GM12864 (cell line): ENCODE results near the gene PITPNM1.

Source experiments
- DNase-seq: peaks from one replicate; pipeline ENCODE4 v3.0.0-alpha.2; 2011; ENCODE audit warnings: low read depth
- H3K4me3 ChIP-seq: 2 replicates; pipeline ENCODE4 v1.5.1; 2011; ENCODE audit warnings: mild to moderate bottlenecking, low read depth, low read length, control low read depth
- CTCF ChIP-seq: IDR thresholded peaks from 2 replicates; pipeline ENCODE4 v1.5.1; 2011; ENCODE audit warnings: low read depth, mild to moderate bottlenecking, moderate library complexity, low read length, control low read depth, inconsistent platforms; ENCODE audit errors: missing control alignments

Gene PITPNM1

GRCh38 chr11:67457453-67457852 lies 47.7 kb downstream of the PITPNM1 start:
- no peak for DNase-seq
- no peak overlapping the region for H3K4me3 ChIP-seq
- no peak for TF ChIP-seq CTCF

- DNase-seq, result no peak
- TF ChIP-seq CTCF, result no peak
- no peak overlapping the region for H3K4me3 ChIP-seq
Measured at GRCh38 chr11:67456068-67456705, 49.0 kb downstream of the PITPNM1 start.

- no peak for TF ChIP-seq CTCF
- no peak for DNase-seq
- no peak within 1 kb of the TSS for H3K4me3 ChIP-seq
Measured at GRCh38 chr11:67455054-67455453, 50.1 kb downstream of the PITPNM1 start, which contains the start of gene CABP4. Gene CABP4, plus strand, starts transcription at chr11:67455354. Its CDS starts 70 bp downstream, at chr11:67455424.

- no peak for DNase-seq
- TF ChIP-seq CTCF, result no peak
- no peak overlapping the region for H3K4me3 ChIP-seq
Measured at GRCh38 chr11:67453816-67454732, 51.1 kb downstream of the PITPNM1 start.

- no peak for TF ChIP-seq CTCF
- no peak for DNase-seq
- no peak within 1 kb of the TSS for H3K4me3 ChIP-seq
Measured at GRCh38 chr11:67452141-67452952, 52.8 kb downstream of the PITPNM1 start, which contains the start of gene GPR152. Gene GPR152, minus strand, starts transcription at chr11:67452729. Its CDS starts 5 bp downstream, at chr11:67452724.

GRCh38 chr11:67451658-67451976 lies 53.5 kb downstream of the PITPNM1 start:
- no peak for DNase-seq
- H3K4me3 ChIP-seq, result no peak overlapping the region
- TF ChIP-seq CTCF, result no peak
